Stimulated activated naive CD8-positive, alpha-beta T cell treated with anti-CD3 and anti-CD28 coated beads, Interleukin-15, Interleukin-2, amounts not matched to agents 100 U/mL and 50 U/mL, for 24 hours (primary cell): ENCODE data around the gene CIROP.

Source experiments
- ATAC-seq: fragments of 150-1000 bp; cut with Tn5 transposase; one replicate; pipeline ENCODE4 v1.10.0; 2021
- DNase-seq: peaks from one replicate; pipeline ENCODE4 v3.0.0; 2021

CIROP gene

DNA sequence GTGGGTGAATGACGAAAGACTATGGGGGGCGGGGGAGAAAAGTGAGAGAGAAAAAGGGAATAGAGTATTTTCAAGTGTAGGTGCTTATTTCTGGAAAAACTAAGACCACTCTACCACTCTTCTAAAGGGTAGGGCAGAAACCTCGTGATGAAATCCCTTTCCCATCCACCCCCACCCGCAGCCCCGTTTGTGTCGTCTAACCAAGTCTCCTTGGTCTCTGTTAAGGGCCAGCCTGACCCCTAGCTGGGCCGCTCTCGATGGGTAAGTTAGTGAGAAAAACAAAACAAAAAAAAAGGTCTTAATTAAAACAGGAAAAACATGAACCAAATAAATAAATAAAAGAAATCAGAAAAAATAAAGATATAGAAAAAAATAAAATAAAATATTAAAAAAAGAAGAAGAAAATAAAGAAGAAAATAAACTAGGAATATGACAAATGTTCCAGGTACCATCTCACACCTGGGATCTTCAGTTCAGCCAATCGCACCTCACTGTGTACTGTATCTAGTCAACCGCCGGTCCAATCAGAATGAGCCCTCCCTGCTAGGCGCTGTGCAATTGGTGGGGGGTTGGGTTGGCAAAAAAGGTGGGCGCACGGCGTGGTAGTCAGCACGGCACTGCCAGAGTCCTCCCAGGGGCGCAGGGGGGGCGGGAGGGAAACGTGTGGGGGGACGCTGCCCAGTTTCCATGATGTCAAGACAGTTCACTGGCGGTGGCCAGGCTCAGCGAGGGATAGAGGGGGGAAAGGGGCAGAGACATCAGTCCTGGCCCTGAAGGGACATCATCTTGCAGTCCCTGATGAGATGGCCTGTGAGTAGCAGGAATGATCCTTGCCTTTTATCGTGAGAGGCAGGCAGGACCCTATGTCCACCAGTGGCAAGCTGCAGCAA is 37.7 kb downstream of the CIROP start:
- ATAC-seq (no peak), DNase-seq (no peak)

DNA sequence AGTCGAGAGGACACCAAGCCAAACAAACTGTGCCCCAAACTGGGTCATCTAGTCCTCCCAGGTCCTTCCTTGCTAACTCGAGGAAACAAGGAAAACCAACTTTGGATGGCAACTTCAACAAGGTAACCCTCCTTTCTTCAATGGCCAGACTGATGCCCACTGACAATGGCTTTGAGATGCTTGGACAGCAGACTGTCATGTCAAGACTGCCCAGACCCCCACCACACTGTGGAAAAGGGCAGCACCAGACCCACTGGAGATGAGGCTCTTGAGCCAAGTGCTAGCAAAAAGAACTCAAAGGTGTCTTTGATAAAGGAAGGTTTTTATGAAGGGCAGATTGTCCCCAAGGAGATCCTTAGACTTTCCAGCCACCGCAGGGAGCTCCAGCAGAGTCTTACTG is 38.4 kb downstream of the CIROP start:
- no peak for ATAC-seq
- DNase-seq, result no peak

DNA sequence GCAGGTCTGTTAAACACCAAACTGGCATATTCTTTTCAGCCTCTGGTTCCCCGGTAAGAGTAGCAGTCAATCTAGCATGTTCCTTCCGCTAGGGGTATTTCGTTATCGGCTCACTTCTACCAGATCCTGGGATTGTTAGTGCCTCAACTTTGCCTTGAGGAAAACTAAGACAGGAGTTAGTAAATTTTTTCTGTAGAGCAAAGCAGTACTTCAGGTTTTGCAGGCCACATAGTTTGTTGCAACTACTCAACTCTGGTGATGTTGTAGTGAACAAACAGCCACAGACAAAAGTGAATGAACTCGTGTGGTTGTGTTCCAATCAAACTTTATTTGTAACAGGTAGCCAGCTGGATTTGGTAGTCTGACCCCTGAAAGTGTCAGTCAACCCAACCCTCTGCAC is 41.2 kb downstream of the CIROP start:
- DNase-seq (no peak), ATAC-seq (no peak)

DNA sequence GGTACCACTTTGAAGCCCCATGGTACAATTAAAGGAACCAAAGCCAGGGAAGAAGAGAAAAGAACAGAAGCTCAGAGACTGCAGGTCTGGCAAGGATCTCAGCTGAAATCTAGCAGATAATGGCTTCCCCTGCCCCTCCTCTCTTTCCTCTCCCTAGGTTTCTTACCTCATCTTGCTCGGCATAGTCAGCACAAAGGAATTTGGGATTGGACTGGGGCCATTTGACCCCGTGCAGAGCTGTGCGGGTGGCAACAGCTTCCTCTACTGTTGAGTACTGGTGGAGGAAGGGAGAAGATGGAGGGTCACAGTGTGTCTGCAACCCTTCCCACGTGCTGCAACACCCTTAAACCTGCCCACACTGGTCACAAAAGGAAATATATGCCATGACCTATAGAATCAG is 42.8 kb downstream of the CIROP start:
- DNase-seq (no peak), ATAC-seq (no peak)

DNA sequence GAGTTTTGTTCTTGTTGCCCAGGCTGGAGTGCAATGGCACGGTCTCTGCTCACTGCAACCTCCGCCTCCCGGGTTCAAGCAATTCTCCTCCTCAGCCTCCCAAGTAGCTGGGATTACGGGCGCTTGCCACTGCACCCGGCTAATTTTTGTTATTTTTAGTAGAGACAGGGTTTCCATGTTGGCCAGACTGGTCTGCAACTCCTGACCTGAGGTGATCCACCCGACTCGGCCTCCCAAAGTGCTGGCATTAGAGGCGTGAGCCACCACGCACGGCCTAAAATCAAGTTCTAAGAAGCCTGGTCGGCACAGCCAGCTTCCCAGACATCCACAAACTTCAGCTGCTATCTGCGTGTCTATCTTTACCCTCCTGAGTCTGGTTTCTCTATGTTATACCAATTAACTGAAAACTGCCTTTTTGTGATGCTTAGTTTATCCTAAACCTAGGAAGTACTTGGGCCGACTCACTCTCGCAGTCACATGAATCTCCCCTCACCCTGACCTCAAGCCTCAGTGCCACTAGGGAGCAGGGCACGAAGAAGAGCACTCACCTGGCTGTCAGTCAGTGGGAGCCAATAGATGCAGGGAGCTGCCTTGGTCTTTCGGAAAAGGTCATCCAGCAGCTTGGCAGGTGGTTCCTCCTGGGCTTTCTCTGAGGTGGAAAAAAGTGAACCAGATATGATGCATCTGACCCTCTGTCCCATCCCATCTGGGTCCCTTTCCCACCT is 44.1 kb downstream of the CIROP start:
- DNase-seq (no peak), ATAC-seq (no peak)

DNA sequence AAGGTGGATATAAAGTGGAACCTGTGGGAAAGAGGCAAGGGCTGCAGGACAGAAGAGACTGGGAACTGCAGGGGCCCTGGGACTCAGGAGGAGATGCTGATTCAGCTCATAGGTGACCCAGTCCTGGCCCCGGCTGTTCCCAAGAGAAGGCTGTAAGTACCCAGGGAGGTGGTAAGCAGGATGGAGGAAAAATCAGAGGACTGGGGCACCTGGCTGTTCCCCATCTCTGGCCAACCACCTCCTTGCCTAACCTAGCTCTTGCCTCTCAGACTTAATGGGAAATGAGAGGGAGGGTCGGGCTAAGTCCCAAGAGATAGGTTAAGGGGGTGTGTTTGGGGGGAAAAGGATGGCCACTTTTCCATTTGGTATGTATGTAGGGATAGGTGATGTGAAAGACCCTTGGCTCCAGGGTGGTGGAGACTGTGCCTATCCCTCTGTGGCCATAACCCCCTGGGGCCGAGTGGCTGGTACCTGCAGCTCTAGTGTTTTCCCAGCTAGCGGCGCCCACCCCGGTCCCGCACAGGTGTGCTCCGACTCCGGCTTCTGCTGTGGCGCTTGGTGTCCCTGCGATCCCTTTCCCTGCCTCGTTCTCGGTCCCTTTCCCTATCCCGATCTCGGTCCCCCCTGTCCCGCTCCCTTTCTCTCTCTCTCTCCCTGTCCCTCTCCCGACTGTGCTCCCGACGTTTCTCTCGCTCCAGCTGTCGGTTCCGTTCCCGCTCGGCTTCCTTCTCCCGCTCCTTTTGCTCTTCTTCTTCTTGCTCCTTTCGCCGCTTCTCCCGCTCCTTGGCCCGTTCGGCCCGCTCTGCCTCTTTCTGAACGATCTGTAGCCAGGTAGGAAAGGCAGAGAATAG is 45.9 kb downstream of the CIROP start:
- no peak for ATAC-seq
- no peak for DNase-seq

DNA sequence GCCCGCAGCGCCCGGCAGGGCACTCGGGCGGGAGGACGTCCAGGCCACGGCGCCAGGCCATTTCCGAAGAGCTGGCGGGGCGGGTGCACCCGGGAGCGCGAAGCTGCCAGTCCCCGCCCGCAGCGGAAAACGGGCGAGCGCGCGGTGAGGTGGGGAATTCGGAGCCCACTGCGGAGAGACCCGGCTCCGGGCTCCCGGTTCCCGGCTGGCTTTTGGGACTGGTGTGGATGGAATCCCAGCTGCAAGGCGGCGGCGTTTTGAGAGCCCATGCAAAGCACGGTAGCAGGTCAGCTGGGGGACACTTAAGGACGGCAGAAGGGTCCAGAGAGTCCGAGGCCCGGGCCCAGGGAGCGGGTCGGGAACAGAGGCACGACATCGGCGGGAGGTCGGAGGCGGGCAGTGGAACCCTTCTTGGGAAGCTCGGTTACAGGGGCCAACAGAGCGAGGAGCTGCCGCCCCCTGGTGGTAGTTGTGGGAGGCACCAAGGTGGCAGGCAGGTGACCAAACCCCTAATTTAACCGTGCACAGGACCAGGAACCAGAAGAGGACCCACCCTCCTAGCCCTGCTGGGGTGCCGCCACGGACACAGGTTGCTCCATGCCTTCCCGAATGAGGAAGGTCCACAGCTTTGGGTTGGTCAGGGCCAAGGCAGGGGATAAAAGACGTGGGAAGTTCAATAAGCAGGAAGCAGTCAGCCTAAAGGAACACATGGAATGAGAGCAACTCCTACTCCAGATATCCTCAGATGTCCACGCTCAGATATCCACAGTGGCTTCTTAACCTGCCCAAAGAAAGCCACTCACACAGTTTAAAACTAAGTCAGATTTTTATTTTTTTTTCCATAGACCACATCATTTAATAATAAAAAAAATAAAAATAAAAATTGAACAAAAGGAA is 46.8 kb downstream of the CIROP start:
- peak; percentile 74 for ATAC-seq
- DNase-seq, result peak; percentile 92

DNA sequence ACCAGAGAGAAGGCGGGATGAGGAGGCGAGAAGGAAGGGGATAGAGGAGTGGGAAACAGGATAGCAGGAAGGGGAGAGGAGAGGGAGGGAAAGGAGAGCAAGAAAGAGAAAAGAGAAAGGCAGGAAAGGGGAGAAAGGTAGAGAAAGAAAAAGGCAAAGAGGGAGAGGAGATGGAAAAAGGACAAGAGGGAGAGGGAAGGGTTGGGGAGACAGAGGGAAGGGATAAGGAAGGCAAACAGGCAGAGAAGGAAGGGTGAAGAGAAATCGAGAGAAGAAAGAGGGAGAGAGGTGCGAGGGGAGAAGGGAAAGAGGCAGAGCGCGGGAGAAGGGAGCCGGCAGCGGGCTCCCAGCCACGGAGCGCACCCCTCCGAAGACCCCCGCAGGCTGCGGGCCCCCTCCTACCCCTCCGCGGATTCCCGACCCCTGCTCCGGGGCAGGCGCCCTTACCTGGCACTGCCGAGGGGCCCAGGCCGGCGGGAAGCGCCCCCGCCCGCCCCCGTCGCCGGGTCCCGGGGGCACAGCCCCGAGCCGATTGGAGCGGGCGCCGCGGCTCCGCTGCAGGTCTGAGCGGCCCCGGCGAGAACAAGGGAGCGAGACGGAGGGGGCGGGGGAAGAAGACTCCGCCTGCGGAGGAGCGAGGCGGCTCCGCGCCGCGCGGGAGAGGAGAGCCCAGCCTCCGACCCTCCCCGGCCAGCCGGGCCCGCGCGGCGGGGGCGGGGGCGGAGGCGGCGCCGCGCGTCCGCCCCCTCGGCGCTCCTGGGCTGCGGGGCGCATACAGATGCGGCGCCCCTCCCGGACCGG is 47.6 kb downstream of the CIROP start, which contains the start of gene CDH24:
Gene CDH24, minus strand, starts transcription at position 565 of the 801 bp plus-strand sequence. CDS start 1,787 bp downstream, outside the sequence.
- ATAC-seq, result peak; percentile 71
- peak; percentile 77 for DNase-seq

DNA sequence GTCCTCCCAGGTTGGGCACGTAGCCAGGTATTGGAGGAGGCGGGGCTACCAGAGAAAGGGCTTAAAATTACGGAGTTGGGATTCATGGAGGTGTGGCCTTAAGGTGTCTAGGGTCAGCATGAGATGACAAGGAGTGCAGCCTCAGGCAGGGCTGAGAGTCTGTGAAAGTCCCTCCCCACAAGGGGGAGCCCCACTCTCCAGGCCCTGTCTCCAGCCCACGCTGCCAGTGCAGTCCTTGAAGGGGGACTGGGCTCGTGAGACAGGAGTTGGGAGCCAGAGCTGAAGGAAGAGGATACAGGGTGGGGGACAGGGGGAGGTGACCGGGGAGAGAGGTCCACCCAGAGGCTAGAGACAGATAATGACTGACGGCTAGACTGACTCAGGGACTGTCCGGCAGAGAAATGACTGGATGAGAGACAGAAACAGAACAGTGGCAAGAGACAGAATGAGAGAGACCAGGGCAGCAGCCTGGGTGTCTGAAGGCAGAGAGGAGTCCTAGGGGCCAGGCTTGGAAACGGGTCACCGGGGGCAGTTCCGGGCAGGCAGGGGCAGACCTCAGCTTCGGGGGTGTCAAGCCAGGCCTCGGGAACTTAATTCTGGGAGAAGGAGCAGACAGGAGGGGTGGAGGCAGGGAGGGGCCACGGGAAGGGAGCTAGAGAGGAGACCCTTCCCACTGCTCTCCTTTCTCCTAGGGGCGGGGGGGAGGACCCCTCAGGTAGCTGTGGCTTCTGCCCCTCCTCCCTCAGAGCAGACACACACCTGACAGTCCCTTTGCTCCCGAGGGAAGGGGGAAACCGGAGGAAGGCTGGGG is 48.4 kb downstream of the CIROP start:
- ATAC-seq (peak; percentile 75), DNase-seq (peak; percentile 77)

DNA sequence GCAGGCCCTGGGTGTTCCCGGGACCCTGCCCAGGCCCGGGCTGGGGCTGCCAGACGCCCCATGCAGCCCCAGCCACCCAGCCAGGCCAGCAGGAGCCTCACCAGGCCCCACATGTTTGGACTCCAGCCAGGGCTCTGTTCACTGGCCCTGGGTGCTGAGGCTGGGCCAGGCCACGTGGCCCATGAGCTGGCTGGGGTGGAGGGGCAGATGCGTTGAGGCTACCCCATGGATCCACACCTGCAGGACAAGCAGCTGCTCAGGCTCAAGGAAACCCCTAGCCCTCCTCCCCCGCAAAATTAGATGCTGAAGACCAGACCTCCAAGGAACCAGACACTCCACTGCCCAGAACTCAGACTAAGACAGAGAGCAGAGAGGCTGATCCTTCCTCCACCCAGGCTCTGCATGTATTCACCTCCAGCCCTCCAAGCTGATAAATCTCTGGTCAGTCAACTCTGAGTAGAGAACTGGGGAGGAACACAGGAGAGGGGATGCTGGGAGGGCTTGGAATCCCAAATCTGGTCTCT is 49.1 kb downstream of the CIROP start:
- DNase-seq (no peak), ATAC-seq (no peak)

DNA sequence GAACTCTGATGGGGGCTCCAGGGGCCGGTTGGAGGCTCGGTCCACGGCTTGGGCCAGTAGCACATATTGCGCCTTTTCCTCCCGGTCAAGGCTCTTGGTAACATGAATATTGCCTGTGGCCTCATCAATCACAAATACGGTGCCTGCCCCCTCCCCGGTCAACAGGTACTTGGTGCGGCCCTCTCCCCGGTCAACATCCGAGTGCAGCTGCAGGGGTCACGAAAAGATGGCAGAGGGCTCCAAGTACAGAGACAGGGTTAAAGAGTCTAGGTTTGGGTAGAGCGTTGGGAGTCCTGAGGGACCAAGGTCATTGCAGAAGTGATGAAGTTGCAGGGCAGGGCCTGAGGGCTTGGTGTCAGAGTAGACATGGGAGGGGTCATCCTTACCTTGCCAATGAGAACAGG is 49.6 kb downstream of the CIROP start:
- no peak for ATAC-seq
- DNase-seq, result no peak

DNA sequence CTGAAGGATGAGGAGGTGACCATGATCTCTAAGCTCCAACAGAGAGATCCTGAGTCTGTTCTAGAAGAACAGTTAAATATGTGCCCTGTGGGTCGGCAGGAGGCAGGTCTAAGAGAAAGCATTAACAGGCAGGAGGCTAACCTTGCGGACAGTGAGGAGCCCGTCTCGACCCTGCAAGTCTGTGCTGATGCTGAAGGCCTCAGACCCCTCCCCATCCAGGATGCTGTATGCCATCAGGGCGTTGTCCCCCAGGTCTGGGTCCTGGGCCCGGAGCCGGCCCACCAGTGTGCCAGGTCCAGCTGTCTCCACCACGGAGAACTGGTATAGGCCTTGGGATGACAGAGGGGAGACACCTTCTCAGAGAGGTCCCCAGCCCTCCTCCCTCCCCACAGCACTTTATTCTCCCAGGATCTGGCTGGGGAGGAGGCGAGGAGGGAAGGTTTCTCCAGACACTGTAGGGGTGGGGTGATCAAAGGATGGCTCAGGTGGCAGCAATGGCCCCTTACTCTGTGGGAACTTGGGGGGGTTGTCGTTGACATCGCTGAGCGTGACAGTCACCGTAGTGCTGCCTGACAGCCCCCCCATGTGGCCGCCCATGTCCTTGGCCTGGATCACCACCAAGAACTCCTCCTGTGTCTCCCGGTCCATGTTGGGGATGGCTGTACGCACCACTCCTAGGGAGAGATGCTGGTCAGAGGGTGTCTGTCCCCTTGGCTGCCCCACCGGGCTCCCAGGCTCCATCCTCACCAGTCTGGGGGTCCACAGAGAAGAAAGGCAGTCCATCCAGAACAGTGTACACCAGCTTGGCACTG is 50.6 kb downstream of the CIROP start:
- no peak for ATAC-seq
- peak; percentile 60 for DNase-seq

DNA sequence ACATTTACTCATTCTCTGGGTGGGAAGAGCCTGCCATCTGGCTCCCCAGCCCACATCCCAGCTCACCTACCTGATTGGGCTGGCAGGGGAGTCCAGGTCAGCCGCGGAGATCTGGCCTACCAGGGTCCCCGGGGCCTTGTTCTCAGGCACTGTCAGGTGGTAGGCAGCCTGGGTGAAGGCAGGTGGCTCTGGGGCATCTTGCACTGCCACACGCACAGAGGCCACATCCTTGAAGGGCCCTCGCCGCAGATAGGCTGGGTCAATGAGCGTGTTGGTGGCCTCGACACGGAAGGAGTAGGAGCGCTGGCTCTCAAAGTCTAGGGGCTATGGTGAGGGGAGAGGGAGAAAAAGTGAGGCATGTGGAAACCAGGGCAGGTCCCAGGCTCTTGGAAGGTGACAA is 51.4 kb downstream of the CIROP start:
- ATAC-seq (no peak), DNase-seq (no peak)

DNA sequence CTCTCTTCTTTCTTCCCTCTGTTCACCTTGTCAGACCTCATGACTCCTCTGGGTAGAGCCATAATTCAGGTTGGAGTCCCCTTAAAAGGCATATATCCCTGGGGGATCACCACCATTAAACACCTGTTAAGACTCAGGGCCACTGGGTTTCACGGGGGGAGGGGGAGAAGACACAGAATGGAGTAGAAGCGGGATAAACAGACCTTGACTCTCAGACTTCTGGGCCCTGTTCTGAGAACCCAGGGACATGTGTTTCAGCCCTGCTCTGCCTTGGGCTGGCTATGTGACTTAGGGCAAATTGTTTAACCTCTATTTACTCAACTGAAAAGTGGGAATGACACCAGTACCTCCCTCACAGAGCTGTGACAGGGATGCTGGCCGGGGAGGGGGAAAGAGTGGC is 52.1 kb downstream of the CIROP start:
- DNase-seq, result no peak
- no peak for ATAC-seq

DNA sequence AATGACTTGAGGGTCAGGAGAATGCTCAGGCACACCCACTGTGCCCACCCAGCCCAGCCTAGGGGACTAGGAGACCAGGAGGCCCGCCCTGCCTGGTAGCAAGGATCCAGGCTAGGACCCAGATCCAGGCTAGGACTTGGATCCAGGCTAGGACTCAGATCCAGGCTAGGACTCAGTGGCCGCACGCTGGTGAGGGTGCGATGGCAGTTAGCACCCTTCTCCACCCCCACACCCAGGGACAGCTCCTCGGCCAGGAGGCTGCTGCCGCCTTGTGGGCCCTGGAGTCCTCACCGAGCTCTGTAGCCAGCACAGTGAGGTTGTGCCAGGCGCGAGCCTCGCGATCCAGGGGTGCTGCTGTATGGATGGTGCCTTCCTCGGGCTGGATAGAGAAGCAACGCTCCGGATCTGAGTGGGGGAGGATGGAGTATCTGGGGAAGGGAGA is 52.6 kb downstream of the CIROP start:
- ATAC-seq (no peak), DNase-seq (no peak)

DNA sequence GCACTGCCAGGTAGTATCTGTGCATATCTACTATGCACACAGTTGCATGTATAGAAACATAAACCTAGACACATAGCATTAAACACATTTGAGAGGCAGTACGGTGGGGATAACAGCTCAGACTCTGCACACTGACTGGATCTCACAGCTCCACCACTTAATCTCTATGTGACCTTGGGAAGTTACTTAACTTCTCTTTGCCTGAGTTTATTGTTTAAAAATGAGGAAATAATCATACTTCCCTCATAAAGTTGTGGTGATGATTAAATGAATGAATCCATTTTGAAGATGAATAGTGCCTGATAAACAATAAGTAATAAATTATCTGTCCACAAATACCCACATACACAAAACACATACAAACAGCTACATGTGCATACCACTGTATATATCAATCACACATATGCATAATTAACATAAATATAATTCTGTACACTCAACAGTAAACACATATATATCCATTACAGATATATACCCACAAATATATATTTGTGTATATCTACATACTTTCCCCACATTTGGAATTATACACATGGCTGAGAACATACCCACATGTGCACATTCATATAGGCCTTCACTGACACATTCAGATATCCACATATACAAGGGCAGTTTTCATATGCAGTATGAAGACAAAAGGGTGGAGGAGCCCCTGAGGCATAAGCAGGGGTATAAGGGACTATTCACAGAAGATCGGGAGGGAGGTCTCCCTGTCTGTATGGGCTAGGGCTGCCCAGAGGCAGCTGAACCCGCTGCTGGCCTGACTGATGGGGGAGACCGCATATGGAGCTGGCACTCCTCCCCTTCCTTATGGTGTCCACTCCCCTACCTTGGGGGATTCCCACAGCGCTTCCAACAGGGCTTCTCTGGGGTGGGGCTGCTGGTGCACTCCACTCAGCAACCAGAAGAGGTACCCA is 53.4 kb downstream of the CIROP start:
- ATAC-seq, result no peak
- no peak for DNase-seq
